ENCODE data around the gene UCP3.

Gene UCP3

GRCh38 chr11:73995731-73996130, 13.2 kb downstream of the UCP3 start:
- Histone ChIP-seq H3K4me3 (ENCODE audit: low read depth in 1 of 2, low read length in 2 of 2) (no peak overlapping the region), H4K20me1 (ENCODE audit: insufficient read depth, low read length) (no peaks in the 10 kb centered on the region), H3K9me3 (ENCODE audit: insufficient read depth, low read length, severe bottlenecking) (no peaks in the 10 kb centered on the region), H3K36me3 (ENCODE audit: insufficient read depth, low read length) (no peaks in the 10 kb centered on the region), H3K9ac (ENCODE audit: low read depth, low read length) (no peak overlapping the region), H2AFZ (ENCODE audit: low read depth, low read length) (no peak overlapping the region), H3K79me2 (ENCODE audit: insufficient read depth, low read length) (no peaks in the 10 kb centered on the region), H3K4me2 (ENCODE audit: insufficient read depth, low read length) (no peak overlapping the region), H3K4me1 (ENCODE audit: insufficient read depth, low read length) (peaks cover 18% of the 10 kb centered on the region), H3K27ac (ENCODE audit: low read length) (no peak overlapping the region), H3K27me3 (ENCODE audit: insufficient read depth, low read length, poor library complexity) (no peaks in the 10 kb centered on the region)
- peak; percentile 87 for ATAC-seq (ENCODE audit: insufficient read depth, low read depth)
- DNase-seq = peak; percentile 23
- no peak for TF ChIP-seq EZH2 (IDR thresholded peaks at IDR 0.05; ENCODE audit: borderline replicate concordance, low read depth, low read length, severe bottlenecking)
- no peak for TF ChIP-seq CTCF (IDR thresholded peaks at IDR 0.05; ENCODE audit: borderline replicate concordance, extremely low read depth, low read length, poor library complexity, severe bottlenecking)

GRCh38 chr11:73995247-73995646, 13.6 kb downstream of the UCP3 start:
- Histone ChIP-seq H2AFZ (ENCODE audit: low read depth, low read length) (peak overlapping the region; percentile 13), H3K27ac (ENCODE audit: low read length) (no peak overlapping the region), H3K9me3 (ENCODE audit: insufficient read depth, low read length, severe bottlenecking) (no peaks in the 10 kb centered on the region), H3K4me3 (ENCODE audit: low read depth in 1 of 2, low read length in 2 of 2) (no peak overlapping the region), H3K27me3 (ENCODE audit: insufficient read depth, low read length, poor library complexity) (no peaks in the 10 kb centered on the region), H3K9ac (ENCODE audit: low read depth, low read length) (no peak overlapping the region), H3K36me3 (ENCODE audit: insufficient read depth, low read length) (no peaks in the 10 kb centered on the region), H4K20me1 (ENCODE audit: insufficient read depth, low read length) (no peaks in the 10 kb centered on the region), H3K4me1 (ENCODE audit: insufficient read depth, low read length) (peaks cover 18% of the 10 kb centered on the region), H3K79me2 (ENCODE audit: insufficient read depth, low read length) (no peaks in the 10 kb centered on the region), H3K4me2 (ENCODE audit: insufficient read depth, low read length) (no peak overlapping the region)
- ATAC-seq (ENCODE audit: insufficient read depth, low read depth) = peak; percentile 75
- DNase-seq = no peak
- TF ChIP-seq EZH2 (IDR thresholded peaks at IDR 0.05; ENCODE audit: borderline replicate concordance, low read depth, low read length, severe bottlenecking) (no peak), CTCF (IDR thresholded peaks at IDR 0.05; ENCODE audit: borderline replicate concordance, extremely low read depth, low read length, poor library complexity, severe bottlenecking) (no peak)

- no peaks in the 10 kb centered on the region for H3K36me3 ChIP-seq (ENCODE audit: insufficient read depth, low read length)
- H3K9ac ChIP-seq (ENCODE audit: low read depth, low read length) = no peak overlapping the region
- no peak overlapping the region for H3K4me3 ChIP-seq (ENCODE audit: low read depth in 1 of 2, low read length in 2 of 2)
- H3K4me2 ChIP-seq (ENCODE audit: insufficient read depth, low read length) = no peak overlapping the region
- H3K9me3 ChIP-seq (ENCODE audit: insufficient read depth, low read length, severe bottlenecking) = no peaks in the 10 kb centered on the region
- no peak for TF ChIP-seq EZH2 (IDR thresholded peaks at IDR 0.05; ENCODE audit: borderline replicate concordance, low read depth, low read length, severe bottlenecking)
- no peaks in the 10 kb centered on the region for H3K79me2 ChIP-seq (ENCODE audit: insufficient read depth, low read length)
- H3K4me1 ChIP-seq (ENCODE audit: insufficient read depth, low read length) = peaks cover 18% of the 10 kb centered on the region
- H3K27ac ChIP-seq (ENCODE audit: low read length) = no peak overlapping the region
- H4K20me1 ChIP-seq (ENCODE audit: insufficient read depth, low read length) = no peaks in the 10 kb centered on the region
- no peak for DNase-seq
- no peak for ATAC-seq (ENCODE audit: insufficient read depth, low read depth)
- H3K27me3 ChIP-seq (ENCODE audit: insufficient read depth, low read length, poor library complexity) = no peaks in the 10 kb centered on the region
- no peak overlapping the region for H2AFZ ChIP-seq (ENCODE audit: low read depth, low read length)
These were observed 17.3 kb downstream of the UCP3 start for GRCh38 chr11:73991471-73992006.

GRCh38 chr11:73990730-73991129, 18.2 kb downstream of the UCP3 start:
- no peak overlapping the region for H3K4me2 ChIP-seq (ENCODE audit: insufficient read depth, low read length)
- H3K4me1 ChIP-seq (ENCODE audit: insufficient read depth, low read length) = peaks cover 12% of the 10 kb centered on the region
- H3K27ac ChIP-seq (ENCODE audit: low read length) = no peak overlapping the region

More at GRCh38 chr11:73990730-73991129, 18.2 kb downstream of the UCP3 start:
- ATAC-seq (ENCODE audit: insufficient read depth, low read depth) (no peak), DNase-seq (no peak)
- TF ChIP-seq CTCF (IDR thresholded peaks at IDR 0.05; ENCODE audit: borderline replicate concordance, extremely low read depth, low read length, poor library complexity, severe bottlenecking) = no peak
- TF ChIP-seq EZH2 (IDR thresholded peaks at IDR 0.05; ENCODE audit: borderline replicate concordance, low read depth, low read length, severe bottlenecking) = no peak
- Histone ChIP-seq H4K20me1 (ENCODE audit: insufficient read depth, low read length) (no peaks in the 10 kb centered on the region), H3K9me3 (ENCODE audit: insufficient read depth, low read length, severe bottlenecking) (no peaks in the 10 kb centered on the region), H3K79me2 (ENCODE audit: insufficient read depth, low read length) (no peaks in the 10 kb centered on the region), H2AFZ (ENCODE audit: low read depth, low read length) (no peak overlapping the region), H3K4me3 (ENCODE audit: low read depth in 1 of 2, low read length in 2 of 2) (no peak overlapping the region), H3K9ac (ENCODE audit: low read depth, low read length) (no peak overlapping the region), H3K36me3 (ENCODE audit: insufficient read depth, low read length) (no peaks in the 10 kb centered on the region), H3K27me3 (ENCODE audit: insufficient read depth, low read length, poor library complexity) (no peaks in the 10 kb centered on the region)
